Ishikawa (cell line): ENCODE data around the gene SMIM1.

Experiments
- CEBPB ChIP-seq: IDR thresholded peaks from 2 replicates; pipeline ENCODE4 v1.6.1; 2012
- CREB1 ChIP-seq: IDR thresholded peaks from 2 replicates; pipeline ENCODE4 v1.6.1; 2012; ENCODE audit warnings: low read depth
- EGR1 ChIP-seq: IDR thresholded peaks from 2 replicates; pipeline ENCODE4 v1.6.1; 2012
- EP300 ChIP-seq: IDR thresholded peaks from 2 replicates; pipeline ENCODE4 v1.6.1; 2012; ENCODE audit warnings: borderline replicate concordance
- FOXM1 ChIP-seq: IDR thresholded peaks from 2 replicates; pipeline ENCODE4 v1.6.1; 2012; ENCODE audit warnings: low read depth, borderline replicate concordance
- MAX ChIP-seq: IDR thresholded peaks from 2 replicates; pipeline ENCODE4 v1.6.1; 2012
- NFIC ChIP-seq: IDR thresholded peaks from 2 replicates; pipeline ENCODE4 v1.6.1; 2012
- RAD21 ChIP-seq: IDR thresholded peaks from 2 replicates; pipeline ENCODE4 v1.6.1; 2012; ENCODE audit warnings: low read depth
- REST ChIP-seq: IDR thresholded peaks from 2 replicates; pipeline ENCODE4 v1.6.1; 2012; ENCODE audit warnings: low read depth, mild to moderate bottlenecking
- TAF1 ChIP-seq: IDR thresholded peaks from 2 replicates; pipeline ENCODE4 v1.6.1; 2012; ENCODE audit warnings: low read depth, mild to moderate bottlenecking
- TCF12 ChIP-seq: IDR thresholded peaks from 2 replicates; pipeline ENCODE4 v1.6.1; 2012; ENCODE audit warnings: low read depth
- TEAD4 ChIP-seq: IDR thresholded peaks from 2 replicates; pipeline ENCODE4 v1.6.1; 2012
- USF1 ChIP-seq: IDR thresholded peaks from 2 replicates; pipeline ENCODE4 v1.6.1; 2012
- YY1 ChIP-seq: IDR thresholded peaks from 2 replicates; pipeline ENCODE4 v1.6.1; 2012; ENCODE audit warnings: low read depth
- ZBTB7A ChIP-seq: IDR thresholded peaks from 2 replicates; pipeline ENCODE4 v1.6.1; 2012; ENCODE audit warnings: low read depth

Gene SMIM1

DNA sequence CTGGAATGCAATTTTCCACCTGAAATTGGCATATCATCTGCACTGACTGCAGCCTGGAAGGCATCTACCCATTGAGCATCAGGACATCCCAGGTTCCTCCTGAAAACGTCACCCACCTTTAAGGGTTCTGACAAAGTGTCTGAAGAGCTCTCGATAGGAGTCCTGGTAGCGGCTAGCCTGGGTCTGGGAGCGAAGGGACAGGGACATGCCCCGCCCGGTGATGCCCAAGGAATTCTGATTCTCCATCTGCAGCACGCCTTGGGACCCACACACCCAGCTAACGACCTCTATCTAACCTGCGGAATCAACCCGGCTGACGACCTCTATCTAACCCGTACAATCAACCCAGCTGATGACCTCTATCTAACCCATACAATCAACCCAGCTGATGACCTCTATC, 33.6 kb upstream of the SMIM1 start:
- TF ChIP-seq YY1 (no peak), TEAD4 (no peak), EGR1 (no peak), EP300 (no peak), NFIC (no peak), ZBTB7A (no peak), MAX (no peak), CREB1 (no peak), REST (no peak)

- TF ChIP-seq CREB1 (no peak), MAX (no peak), NFIC (no peak), RAD21 (no peak), TCF12 (no peak), EGR1 (no peak), ZBTB7A (no peak), REST (no peak), TEAD4 (no peak), EP300 (no peak), FOXM1 (no peak), USF1 (no peak)
Observed at GRCh38 chr1:3740042-3740441, 32.5 kb upstream of the SMIM1 start.

GRCh38 chr1:3740752-3741151, 31.8 kb upstream of the SMIM1 start:
- TF ChIP-seq CEBPB (no peak), NFIC (no peak), USF1 (no peak), CREB1 (no peak), TEAD4 (no peak), YY1 (no peak), TAF1 (no peak), TCF12 (no peak), FOXM1 (no peak), RAD21 (no peak), EP300 (no peak), MAX (no peak), ZBTB7A (no peak), EGR1 (no peak), REST (no peak)

- TF ChIP-seq EP300 (no peak), TAF1 (no peak), CREB1 (no peak), REST (no peak), ZBTB7A (no peak), CEBPB (no peak), FOXM1 (no peak), TCF12 (no peak), EGR1 (no peak), YY1 (no peak)
Observed at GRCh38 chr1:3741566-3742438, 30.7 kb upstream of the SMIM1 start.
